PFSK-1 (cell line): ENCODE measurements around the gene MED26.

Experiments used
- POLR2AphosphoS5 ChIP-seq: IDR thresholded peaks from 2 replicates; pipeline ENCODE4 v1.6.1; 2012; ENCODE audit warnings: low read depth, mild to moderate bottlenecking, control low read depth, low read length, moderate library complexity
- REST ChIP-seq, 2 experiments: IDR thresholded peaks; 2 replicates each; pipeline versions ENCODE4 v1.6.1 to v1.8.0; 2011 to 2012; ENCODE audit warnings: low read depth in 2 of 2, low read length in 2 of 2, control low read depth in 1 of 2, inconsistent platforms in 1 of 2, mild to moderate bottlenecking in 1 of 2, moderate library complexity in 1 of 2; ENCODE audit not compliant: insufficient read depth in 1 of 2
- SIN3A ChIP-seq: IDR thresholded peaks from 2 replicates; pipeline ENCODE4 v1.6.1; 2012; ENCODE audit warnings: mild to moderate bottlenecking, low read length, moderate library complexity, borderline replicate concordance; ENCODE audit not compliant: insufficient read depth
- TAF1 ChIP-seq: IDR thresholded peaks from 2 replicates; pipeline ENCODE4 v1.6.1; 2012; ENCODE audit warnings: low read length, control low read depth, borderline replicate concordance; ENCODE audit not compliant: insufficient read depth

DNA sequence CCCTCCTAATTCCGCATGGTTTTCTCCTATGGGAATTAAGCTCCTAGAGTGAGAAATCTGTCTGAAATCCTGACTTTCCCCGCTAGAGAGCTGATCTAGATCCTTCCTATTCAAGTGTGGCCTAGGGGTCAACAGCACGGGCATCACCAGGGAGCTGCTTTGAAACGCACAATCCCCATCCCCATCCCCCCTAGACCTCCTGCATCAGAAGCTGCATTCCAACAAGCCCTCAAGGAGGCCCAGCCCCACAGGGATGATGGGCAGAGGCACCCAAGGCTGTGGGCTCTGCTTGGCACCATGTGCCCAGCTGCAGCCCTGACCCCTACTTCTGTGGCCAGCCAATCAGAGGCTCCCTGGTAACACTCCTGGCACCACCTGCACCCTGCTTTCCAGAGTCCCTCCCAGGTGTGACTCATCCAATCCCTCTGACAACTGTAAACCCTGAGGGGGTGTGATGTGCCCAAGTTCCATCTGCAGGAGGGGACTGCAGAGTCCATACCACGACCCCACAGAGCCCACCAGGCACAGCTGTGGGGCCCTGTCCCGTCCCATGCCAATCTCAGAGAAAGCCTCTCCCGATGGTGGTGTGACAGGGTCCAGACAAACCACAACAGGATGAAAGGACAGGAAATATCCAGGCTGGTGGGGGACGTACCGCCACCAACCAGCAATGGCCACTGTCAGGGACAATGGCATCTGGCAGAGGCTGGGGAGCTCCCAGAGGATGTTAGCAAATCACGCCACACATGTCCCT is 36.0 kb downstream of the MED26 start:
- TF ChIP-seq POLR2AphosphoS5 (no peak), TAF1 (no peak), REST (IDR thresholded peaks at IDR 0.05; ENCODE audit: insufficient read depth in 1 of 2, low read depth in 2 of 2, low read length in 2 of 2) (no peak), SIN3A (no peak)
